H1 (cell line): ENCODE results near the gene DRAXIN. TPM values are rescaled to one million over a fixed set of nuclear protein-coding genes. Genes with fewer than 3 reads are reported as not detected.

ENCODE experiments used
- CTCF ChIA-PET: fragments of 300-600 bp; sonication (Branson Sonifier 250); formaldehyde crosslinking; loops from one replicate; lab custom pipeline; 2021; ENCODE audit not compliant: partially characterized antibody; lab: Charles Lee
- POLR2A ChIA-PET: fragments of 300-600 bp; sonication (Branson Sonifier 250); formaldehyde crosslinking; loops from one replicate; lab custom pipeline; 2021; ENCODE audit warnings: inconsistent platforms; ENCODE audit not compliant: partially characterized antibody; lab: Charles Lee
- DNase-seq, 2 experiments: peaks; one replicate each; pipeline versions ENCODE4 v3.0.0 to v3.0.0-alpha.2; 2010 to 2022; ENCODE audit warnings: low spot score in 2 of 2, low read depth in 1 of 2, mixed read lengths in 1 of 2
- FAIRE-seq: peaks from 2 replicates; lab custom pipeline; 2011; peaks lifted over from hg19 to GRCh38; lab: Jason Lieb, UNC
- H2AFZ ChIP-seq: 2 replicates; pipeline ENCODE4 v1.8.1; 2012; ENCODE audit warnings: low read length, inconsistent platforms
- H2AK5ac ChIP-seq: 2 replicates; pipeline ENCODE4 v1.6.1; 2013; ENCODE audit warnings: low read depth, low read length
- H2BK120ac ChIP-seq: replicated peaks from 2 replicates; pipeline ENCODE3; 2013; ENCODE audit warnings: low read depth, low read length, inconsistent platforms
- H2BK12ac ChIP-seq: 2 replicates; pipeline ENCODE4 v1.6.1; 2013; ENCODE audit warnings: low read depth, low read length
- H2BK15ac ChIP-seq: 2 replicates; pipeline ENCODE4 v1.6.1; 2013; ENCODE audit warnings: low read length
- H2BK20ac ChIP-seq: 2 replicates; pipeline ENCODE4 v1.6.1; 2013; ENCODE audit warnings: low read length
- H2BK5ac ChIP-seq: 2 replicates; pipeline ENCODE4 v1.6.1; 2013; ENCODE audit warnings: low read depth, low read length
- H3K14ac ChIP-seq: 2 replicates; pipeline ENCODE4 v1.6.1; 2013; ENCODE audit warnings: inconsistent platforms; ENCODE audit not compliant: insufficient read length
- H3K18ac ChIP-seq: 2 replicates; pipeline ENCODE4 v1.6.1; 2013; ENCODE audit warnings: low read length; ENCODE audit errors: extremely low read depth
- H3K23ac ChIP-seq: 2 replicates; pipeline ENCODE4 v1.6.1; 2013; ENCODE audit warnings: inconsistent platforms; ENCODE audit not compliant: insufficient read length
- H3K23me2 ChIP-seq: 2 replicates; pipeline ENCODE4 v1.6.1; 2013; ENCODE audit warnings: low read depth, low read length
- H3K27ac ChIP-seq: 2 replicates; pipeline ENCODE4 v1.6.1; 2011; ENCODE audit warnings: low read depth, low read length, inconsistent platforms
- H3K27me3 ChIP-seq, 4 experiments: replicated peaks in 1 of 4; 1 replicate in 1 of 4; 2 replicates in 3 of 4; pipeline versions ENCODE4 v1.6.1 to v1.8.1; 2011 to 2013; ENCODE audit warnings: low read length in 3 of 4, mild to moderate bottlenecking in 3 of 4, inconsistent platforms in 2 of 4, mixed read lengths in 2 of 4, moderate library complexity in 1 of 4; ENCODE audit not compliant: control insufficient read depth in 3 of 4, insufficient read depth in 3 of 4; ENCODE audit errors: extremely low read depth in 1 of 4
- H3K36me3 ChIP-seq, 4 experiments: 2 replicates each; pipeline versions ENCODE4 v1.6.1 to v1.8.1; 2011 to 2013; ENCODE audit warnings: mild to moderate bottlenecking in 4 of 4, low read length in 3 of 4, moderate library complexity in 2 of 4, control low read depth in 1 of 4, inconsistent platforms in 1 of 4; ENCODE audit not compliant: insufficient read depth in 4 of 4, control insufficient read depth in 2 of 4
- H3K4ac ChIP-seq: replicated peaks from 2 replicates; pipeline ENCODE3; 2013; ENCODE audit warnings: low read length, low read depth, mixed read lengths, inconsistent platforms; ENCODE audit not compliant: insufficient read length
- H3K4me1 ChIP-seq, 4 experiments: replicated peaks in 1 of 4; 1 replicate in 1 of 4; 2 replicates in 3 of 4; pipeline versions ENCODE4 v1.6.1 to v1.8.1; 2011 to 2013; ENCODE audit warnings: low read length in 3 of 4, inconsistent platforms in 2 of 4, mixed read lengths in 1 of 4; ENCODE audit not compliant: insufficient read depth in 4 of 4, control insufficient read depth in 3 of 4
- H3K4me2 ChIP-seq, 2 experiments: 2 replicates each; pipeline versions ENCODE4 v1.6.1 to v1.8.1; 2011 to 2013; ENCODE audit warnings: low read depth in 2 of 2, low read length in 2 of 2, control low read depth in 1 of 2, inconsistent platforms in 1 of 2, mild to moderate bottlenecking in 1 of 2; ENCODE audit not compliant: insufficient read depth in 1 of 2
- H3K4me3 ChIP-seq, 4 experiments: fragments of 200-600, 300-600 bp in 1 of 4; sonication (generic), shearing (Covaris generic), sonication (Bioruptor Twin) in 1 of 4; 2 replicates each; pipeline versions ENCODE4 v1.5.1 to v1.8.1; 2011 to 2016; ENCODE audit warnings: low read length in 4 of 4, low read depth in 3 of 4, control low read depth in 2 of 4, inconsistent platforms in 2 of 4, mild to moderate bottlenecking in 2 of 4, mixed read lengths in 1 of 4, moderate library complexity in 1 of 4; ENCODE audit not compliant: insufficient read depth in 2 of 4; ENCODE audit errors: extremely low read depth in 1 of 4
- H3K56ac ChIP-seq: replicated peaks from 2 replicates; pipeline ENCODE3; 2013; ENCODE audit warnings: low read depth, mild to moderate bottlenecking, mixed read lengths, low read length, inconsistent platforms; ENCODE audit not compliant: insufficient read length
- H3K79me1 ChIP-seq: 2 replicates; pipeline ENCODE4 v1.6.1; 2013; ENCODE audit warnings: low read depth, low read length, control low read depth
- H3K79me2 ChIP-seq, 2 experiments: 2 replicates each; pipeline versions ENCODE4 v1.6.1 to v1.8.1; 2012 to 2013; ENCODE audit warnings: low read length in 2 of 2, mild to moderate bottlenecking in 2 of 2, inconsistent platforms in 1 of 2; ENCODE audit not compliant: insufficient read depth in 2 of 2, control insufficient read depth in 1 of 2
- H3K9ac ChIP-seq, 4 experiments: replicated peaks in 1 of 4; 1 replicate in 1 of 4; 2 replicates in 3 of 4; pipeline versions ENCODE4 v1.6.1 to v1.8.1; 2011 to 2013; ENCODE audit warnings: low read depth in 3 of 4, low read length in 3 of 4, control low read depth in 2 of 4, mild to moderate bottlenecking in 2 of 4, moderate library complexity in 2 of 4, inconsistent platforms in 1 of 4; ENCODE audit errors: extremely low read depth in 1 of 4
- H3K9me3 ChIP-seq, 2 experiments: 2 replicates each; pipeline versions ENCODE4 v1.6.1 to v1.8.1; 2012 to 2013; ENCODE audit warnings: mild to moderate bottlenecking in 2 of 2, moderate library complexity in 2 of 2, control low read depth in 1 of 2, inconsistent platforms in 1 of 2, low read depth in 1 of 2, low read length in 1 of 2, mixed read lengths in 1 of 2; ENCODE audit not compliant: insufficient read depth in 2 of 2
- H4K20me1 ChIP-seq, 2 experiments: replicated peaks in 1 of 2; 2 replicates each; pipeline versions ENCODE3 to v1.8.1; 2011 to 2013; ENCODE audit warnings: inconsistent platforms in 2 of 2, low read length in 2 of 2, mild to moderate bottlenecking in 1 of 2; ENCODE audit not compliant: insufficient read depth in 2 of 2, control insufficient read depth in 1 of 2
- H4K5ac ChIP-seq: 2 replicates; pipeline ENCODE4 v1.6.1; 2013; ENCODE audit warnings: low read length, low read depth, mixed read lengths, inconsistent platforms; ENCODE audit not compliant: insufficient read length
- H4K8ac ChIP-seq: 2 replicates; pipeline ENCODE4 v1.8.0; 2013; ENCODE audit warnings: mild to moderate bottlenecking, moderate library complexity, low read length, inconsistent platforms; ENCODE audit not compliant: insufficient read depth; ENCODE audit errors: extremely low read depth
- H4K91ac ChIP-seq: replicated peaks from 2 replicates; pipeline ENCODE3; 2013; ENCODE audit warnings: low read length, mixed read lengths, inconsistent platforms; ENCODE audit not compliant: insufficient read length
- ASH2L ChIP-seq: fragments of 200-600, 300-600 bp; sonication (generic); IDR thresholded peaks from one replicate; pipeline ENCODE4 v1.7.1; 2017; ENCODE audit warnings: low read length
- CBX5 ChIP-seq: fragments of 300-800, 300-1000 bp; sonication (generic); IDR thresholded peaks from 2 replicates; pipeline ENCODE4 v1.7.1; 2016; ENCODE audit warnings: antibody characterized with exemption, low read length, low read depth
- EP300 ChIP-seq, 2 experiments: IDR thresholded peaks; 1 replicate in 1 of 2; 2 replicates in 1 of 2; pipeline ENCODE4 v1.6.1; 2011 to 2012; ENCODE audit warnings: low read depth in 2 of 2, low read length in 2 of 2, mild to moderate bottlenecking in 2 of 2, borderline replicate concordance in 1 of 2, inconsistent platforms in 1 of 2, moderate library complexity in 1 of 2
- KDM1A ChIP-seq: fragments of 200-600, 300-600 bp; sonication (generic); IDR thresholded peaks from 2 replicates; pipeline ENCODE4 v1.7.1; 2016; ENCODE audit warnings: mild to moderate bottlenecking, low read length, borderline replicate concordance
- PHF8 ChIP-seq: fragments of 200-600 bp; sonication (generic); conservative IDR thresholded peaks from 2 replicates; pipeline ENCODE4 v1.7.1; 2012; ENCODE audit warnings: low read depth, mild to moderate bottlenecking, inconsistent platforms, low read length, moderate library complexity
- POU5F1 ChIP-seq: IDR thresholded peaks from 2 replicates; pipeline ENCODE4 v1.6.1; 2011; ENCODE audit warnings: low read depth, mild to moderate bottlenecking, low read length, moderate library complexity
- RXRA ChIP-seq: IDR thresholded peaks from 2 replicates; pipeline ENCODE4 v1.6.1; 2011; ENCODE audit warnings: low read depth, mild to moderate bottlenecking, low read length, moderate library complexity; ENCODE audit not compliant: insufficient read depth
- SIX5 ChIP-seq: IDR thresholded peaks from 2 replicates; pipeline ENCODE4 v1.6.1; 2011; ENCODE audit warnings: mild to moderate bottlenecking, low read depth, low read length
- SP2 ChIP-seq: IDR thresholded peaks from 2 replicates; pipeline ENCODE4 v1.6.1; 2012; ENCODE audit warnings: mild to moderate bottlenecking, low read length, inconsistent platforms
- SRF ChIP-seq: IDR thresholded peaks from 2 replicates; pipeline ENCODE4 v1.6.1; 2011; ENCODE audit warnings: mild to moderate bottlenecking, low read depth, low read length, moderate library complexity
- SUZ12 ChIP-seq: fragments of 200-600 bp; sonication (generic); IDR thresholded peaks from 2 replicates; pipeline ENCODE4 v1.6.1; 2012; ENCODE audit warnings: mild to moderate bottlenecking, inconsistent platforms, low read length, moderate library complexity, mixed read lengths
- WGBS, 2 experiments: shearing (Covaris generic) in 1 of 2; methylation state at CpG; one replicate each; pipeline versions ENCODE4 v1.1.6 to v1.1.7; 2013 to 2015; ENCODE audit warnings: low lambda C conversion rate in 2 of 2, mixed read lengths in 2 of 2, inconsistent platforms in 1 of 2, low coverage in 1 of 2, missing lambda C conversion rate in 1 of 2; ENCODE audit not compliant: insufficient replicate concordance in 2 of 2, insufficient coverage in 1 of 2, insufficient read length in 1 of 2; ENCODE audit errors: extremely low coverage in 1 of 2, missing lambda C conversion rate in 1 of 2; 5-methylcytosine and 5-hydroxymethylcytosine counted together
- polyA plus RNA-seq, 7 experiments: library from polyadenylated mRNA; depleted of rRNA in 3 of 7; stranded (reverse) in 5 of 7; unstranded in 2 of 7; fragments of >200 nt in 5 of 7; fragments of 200-250 nt in 2 of 7; gene quantifications; 1 replicate in 5 of 7; 2 replicates in 1 of 7; 4 replicates in 1 of 7; pipeline versions ENCODE4 v1.2.1 to v1.2.3, GENCODE V29; 2011 to 2013; ENCODE audit warnings: missing spikeins in 2 of 7, mixed read lengths in 2 of 7
- total RNA-seq: library from RNA; stranded (reverse); fragmentation: NEBNext Ultra II Directional; extraction: Animal tissue kit (Norgen Biotek cat#: 25700); gene quantifications from 2 replicates; pipeline ENCODE4 v1.2.1, GENCODE V29; 2021

The DRAXIN gene
- total and polyA plus RNA-seq, 2 of the 8 experiments (the other 6 are each of a cell fraction or from before 2014, with no cell fraction given), result 4.6 to 17.6 TPM

DNA sequence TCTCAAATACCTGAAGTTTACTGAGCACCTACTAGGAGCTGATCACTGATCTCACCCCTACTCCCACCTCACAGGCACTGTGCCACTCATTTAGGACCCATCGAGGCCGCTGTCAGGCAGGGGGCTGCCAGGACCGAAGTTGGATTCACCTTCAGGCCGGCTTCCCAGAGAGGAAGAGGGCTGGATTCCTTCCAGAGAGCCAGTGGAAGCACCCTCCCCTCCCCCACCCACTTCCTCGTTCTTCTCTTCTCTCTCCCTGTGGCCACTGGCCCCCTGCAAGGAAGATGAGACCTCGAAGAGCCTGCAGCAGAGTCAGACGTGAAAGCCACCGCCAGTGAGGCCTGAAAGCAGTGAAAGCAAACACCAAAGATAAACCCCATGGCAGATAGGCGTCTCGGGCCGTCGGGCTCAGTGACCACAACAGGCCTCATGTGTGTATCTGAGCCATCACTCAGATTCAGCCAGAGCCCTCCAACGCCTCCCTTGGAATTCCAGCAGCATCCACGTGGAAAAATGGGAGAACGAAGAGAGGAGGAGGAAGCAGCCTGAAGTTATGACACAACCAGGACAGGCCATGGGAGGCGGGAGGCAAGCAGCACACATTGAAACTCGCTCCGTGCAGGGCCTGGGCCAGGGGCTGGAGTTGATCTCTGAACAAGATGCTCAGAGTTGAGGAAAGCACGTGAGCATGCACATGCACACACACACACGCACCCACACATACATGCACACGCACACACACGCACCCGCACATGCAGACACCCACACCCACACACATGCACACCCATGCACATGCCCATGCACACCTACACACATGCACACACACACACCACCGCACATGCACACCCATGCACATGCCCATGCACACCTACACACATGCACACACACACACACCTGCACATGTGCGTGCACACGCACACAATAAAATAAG lies 38.3 kb downstream of the DRAXIN start:
- Histone ChIP-seq H3K9me3 (no peaks in the 10 kb centered on the region), H3K27me3 (no peaks in the 10 kb centered on the region), H3K4me2 (peak overlapping the region; percentile 4 to 16; a peak in 2 of 4 replicates), H4K91ac (peak overlapping the region; percentile 83), H3K23ac (no peak overlapping the region), H2BK120ac (peak overlapping the region; percentile 70), H2BK5ac (peak overlapping the region; percentile 94), H3K27ac (no peak overlapping the region), H3K23me2 (peaks cover 4% of the 10 kb centered on the region; the same call in 1 of the 2 replicates), H3K9ac (peak overlapping the region in 1 of 4 experiments; percentile 22; a peak in 1 of 7 replicates), H3K36me3 (no peaks in the 10 kb centered on the region), H2BK15ac (peak overlapping the region; percentile 100), H4K8ac (peak overlapping the region; percentile 7; the same call in 1 of the 2 replicates), H4K20me1 (peaks cover 0 to 1% of the 10 kb centered on the region in 2 experiments), H2BK20ac (peak overlapping the region; percentile 100), H2AFZ (0 out of 2 replicates have a peak overlapping the region, but pooled peaks have one; percentile 7), H3K4ac (peak overlapping the region; percentile 90), H3K56ac (no peak overlapping the region), H3K79me1 (no peaks in the 10 kb centered on the region), H3K18ac (peak overlapping the region; percentile 95; the same call in 1 of the 2 replicates), H2BK12ac (peak overlapping the region; percentile 98), H3K4me1 (peaks cover 4 to 39% (median 30%) of the 10 kb centered on the region in 4 experiments), H2AK5ac (peak overlapping the region; percentile 83), H4K5ac (peak overlapping the region; percentile 1), H3K79me2 (no peaks in the 10 kb centered on the region), H3K4me3 (no peak overlapping the region), H3K14ac (no peak overlapping the region)
- 80% methylated on average over 25 of the region's 26 CpGs; no CpG with 5 or more reads in 1 of the 2 experiments for WGBS, 2 experiments
- ChIA-PET POLR2A (interaction anchor here (0.9 to 2.1 kb wide), 6 partner anchors 10 to 40 kb away, joined by 3 to 8 read pairs (median 5); no protein-coding TSS in a partner anchor), CTCF (interaction anchor here (1.1 to 1.8 kb wide), 6 partner anchors 10 to 77 kb away, joined by 3 to 13 read pairs (median 4); no protein-coding TSS in a partner anchor)
- DNase-seq (no peak), FAIRE-seq (no peak)
- TF ChIP-seq SUZ12, result no peak
- no peak for TF ChIP-seq EP300 (IDR thresholded peaks at IDR 0.05; ENCODE audit: borderline replicate concordance in 1 of 2, low read depth in 2 of 2, low read length in 2 of 2)
- no peak for TF ChIP-seq POU5F1
- no peak for TF ChIP-seq CBX5
- TF ChIP-seq SP2, result no peak
- TF ChIP-seq SIX5, result no peak
- no peak for TF ChIP-seq PHF8
- TF ChIP-seq SRF, result no peak
- TF ChIP-seq RXRA, result no peak
- no peak for TF ChIP-seq KDM1A
- TF ChIP-seq ASH2L, result no peak
